GM19328 (cell line): Measurements from ENCODE around the gene EFCAB11.

Experiments used
- ATAC-seq: cut with Tn5 transposase; IDR thresholded peaks from one replicate; pipeline ENCODE4 v1.9.1; 2021; ENCODE audit warnings: mild to moderate bottlenecking, moderate library complexity; ENCODE audit not compliant: unreplicated experiment

Gene EFCAB11

DNA sequence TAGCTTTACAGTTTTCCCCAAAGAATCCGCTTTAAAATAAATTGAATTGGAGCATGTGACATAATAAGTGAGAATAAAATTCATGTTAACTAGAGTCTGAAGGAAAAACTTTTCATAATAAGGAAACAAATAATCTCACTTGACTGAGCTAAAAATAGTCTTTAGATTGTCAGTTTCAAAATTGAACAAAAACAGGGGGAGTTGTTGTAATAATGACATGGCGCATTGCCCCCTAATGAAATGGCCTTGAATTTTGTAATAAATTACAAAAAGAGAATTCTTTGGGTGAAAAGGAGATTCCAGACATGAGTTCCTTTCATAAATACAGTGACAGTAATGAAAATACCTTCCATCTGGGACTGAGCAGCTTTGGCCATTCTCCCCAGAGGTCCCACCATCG is 178.6 kb downstream of the EFCAB11 start:
- no peak for ATAC-seq

DNA sequence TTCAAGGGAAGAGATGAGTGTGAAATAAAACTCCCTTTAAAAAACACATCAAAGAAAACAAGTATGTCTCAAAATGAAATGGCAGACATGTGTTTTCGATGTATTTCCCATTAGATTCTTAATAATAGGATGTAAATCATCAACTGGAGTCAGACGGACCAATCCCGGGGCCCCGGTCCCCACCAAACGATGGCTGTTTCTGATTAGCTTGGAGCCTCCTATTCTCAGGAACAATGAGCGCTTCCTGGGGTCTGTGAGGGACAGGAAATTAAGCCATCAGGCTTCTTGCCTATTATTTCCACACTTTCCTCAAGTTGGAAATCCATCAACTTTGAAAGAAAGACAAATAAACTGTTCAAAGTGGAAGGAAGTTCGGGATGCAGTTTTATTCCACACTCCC is 179.4 kb downstream of the EFCAB11 start:
- ATAC-seq = no peak

DNA sequence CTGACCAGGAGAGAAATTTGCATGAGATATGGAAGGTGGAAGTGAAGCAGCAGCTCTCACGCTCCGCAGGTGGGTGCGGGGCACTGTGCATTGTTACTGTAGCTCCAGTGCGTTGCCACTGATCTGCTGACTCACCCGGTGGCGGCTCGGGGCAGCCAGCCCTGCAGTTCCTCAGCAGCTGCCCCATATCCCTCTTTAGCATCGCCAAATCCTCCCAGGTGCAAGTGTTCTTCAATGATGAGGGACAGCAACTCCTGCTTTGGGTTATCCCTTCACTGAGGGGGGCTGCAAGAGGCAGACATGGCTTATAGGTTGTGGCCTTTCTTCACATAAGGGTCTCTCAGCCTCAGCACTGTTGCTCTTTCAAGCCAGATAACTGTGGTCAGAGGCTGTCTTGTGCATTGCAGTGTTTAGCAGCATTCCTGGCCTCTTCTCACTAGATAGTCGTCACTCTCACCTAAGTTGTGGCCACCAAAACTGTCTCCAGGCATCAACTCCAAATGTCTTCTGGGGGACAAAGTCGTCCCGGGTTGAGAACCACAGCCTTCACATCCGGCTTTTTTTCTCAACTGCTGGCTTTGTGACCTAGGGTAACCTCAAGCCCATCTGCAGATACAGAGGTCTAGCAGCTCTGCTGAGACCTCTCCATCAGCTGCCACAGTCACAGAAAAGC is 180.8 kb downstream of the EFCAB11 start:
- peak; percentile 82 for ATAC-seq

DNA sequence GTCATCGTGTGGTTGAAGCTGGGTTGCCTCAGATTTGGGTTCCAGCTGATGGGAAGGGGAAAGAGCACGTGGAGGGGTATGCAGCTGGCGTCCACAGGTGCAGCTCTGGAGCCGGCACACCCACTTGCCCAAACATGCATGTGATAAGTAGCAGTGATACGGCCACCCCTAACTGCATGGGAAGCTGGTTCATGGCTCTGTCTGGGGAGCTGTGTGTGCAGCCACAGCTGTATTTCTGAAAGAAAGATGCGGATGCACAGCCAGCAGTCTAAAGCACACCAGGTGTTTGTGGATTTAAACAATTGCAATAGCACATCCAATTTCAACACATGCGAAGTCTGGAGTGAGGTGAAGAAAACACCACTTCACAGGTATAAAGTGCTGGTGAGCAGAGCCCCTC is 181.4 kb downstream of the EFCAB11 start:
- peak; percentile 30 for ATAC-seq

DNA sequence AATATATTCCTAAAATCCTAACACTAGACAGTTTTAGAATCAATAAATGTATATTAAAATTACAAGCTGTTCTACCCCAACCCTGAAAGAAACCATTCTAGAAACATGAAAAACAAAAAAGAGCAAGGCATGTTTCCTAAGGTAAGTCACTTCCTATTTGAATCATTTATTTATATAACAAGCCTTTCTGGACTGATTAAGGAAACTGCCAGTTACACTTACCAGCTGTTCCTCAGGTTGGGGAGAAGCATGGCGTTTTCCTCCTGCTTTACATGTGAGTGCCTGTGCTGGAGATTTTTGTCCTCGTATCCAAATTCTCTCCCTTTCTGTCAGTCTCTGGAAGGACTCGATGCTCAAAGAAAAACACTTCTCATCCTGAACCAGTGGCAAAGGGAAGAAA is 183.3 kb downstream of the EFCAB11 start:
- ATAC-seq = no peak

DNA sequence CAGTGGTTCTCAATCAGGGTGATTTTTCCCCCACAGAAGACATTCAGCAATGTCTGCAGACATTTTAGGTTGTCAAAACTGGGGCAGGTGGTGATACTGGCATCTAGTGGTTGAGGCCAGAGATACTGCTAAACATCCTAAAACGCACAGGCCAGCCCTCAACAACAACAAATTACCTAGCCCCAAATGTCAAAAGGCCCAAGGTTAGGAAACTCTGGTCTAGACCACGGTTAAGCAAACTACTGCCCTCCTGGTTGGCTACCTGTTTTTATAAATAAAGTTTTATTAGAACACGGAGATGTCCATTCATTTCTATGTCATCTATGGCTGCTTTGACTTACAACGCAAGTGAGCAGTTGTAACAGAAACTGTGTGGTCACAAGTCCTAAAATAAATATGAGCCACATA is 186.7 kb downstream of the EFCAB11 start:
- ATAC-seq = no peak

DNA sequence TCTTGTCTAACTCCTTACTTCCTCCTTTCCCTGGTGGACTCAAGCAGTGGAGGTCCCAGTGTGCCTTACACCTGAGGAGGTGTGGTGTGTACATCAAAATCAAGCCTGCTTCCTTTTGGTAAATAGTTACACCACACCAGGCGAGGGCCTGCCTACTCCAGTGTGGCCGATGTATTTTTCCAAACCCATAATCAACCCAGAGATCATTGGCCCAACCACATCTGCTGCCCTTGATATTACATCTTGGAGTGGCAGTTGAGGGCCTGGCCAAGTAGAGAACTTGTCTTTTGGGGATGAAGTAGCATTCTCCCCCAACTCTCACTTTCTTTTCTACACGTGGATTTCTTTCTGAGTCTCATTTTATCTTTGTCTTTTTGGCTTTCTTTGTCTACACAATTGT is 187.4 kb downstream of the EFCAB11 start:
- ATAC-seq = no peak

DNA sequence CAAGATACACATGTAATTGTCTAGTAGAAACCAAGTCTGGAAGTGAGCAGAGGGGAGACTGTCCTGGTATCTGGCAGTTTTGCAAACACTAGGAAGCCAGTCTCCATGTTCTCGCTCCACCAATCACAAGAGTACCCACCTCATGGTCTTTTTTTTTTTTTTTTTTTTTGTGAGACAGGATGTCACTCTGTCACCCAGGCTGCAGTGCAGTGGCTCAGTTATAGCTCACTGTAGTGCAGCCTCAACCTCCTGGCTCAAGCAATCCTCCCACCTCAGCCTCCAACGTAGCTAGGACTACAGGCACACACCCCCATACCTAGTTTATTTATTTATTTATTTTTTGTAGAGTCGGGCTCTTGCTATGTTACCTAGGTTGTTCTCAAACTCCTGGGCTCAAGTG is 189.2 kb downstream of the EFCAB11 start:
- no peak for ATAC-seq

DNA sequence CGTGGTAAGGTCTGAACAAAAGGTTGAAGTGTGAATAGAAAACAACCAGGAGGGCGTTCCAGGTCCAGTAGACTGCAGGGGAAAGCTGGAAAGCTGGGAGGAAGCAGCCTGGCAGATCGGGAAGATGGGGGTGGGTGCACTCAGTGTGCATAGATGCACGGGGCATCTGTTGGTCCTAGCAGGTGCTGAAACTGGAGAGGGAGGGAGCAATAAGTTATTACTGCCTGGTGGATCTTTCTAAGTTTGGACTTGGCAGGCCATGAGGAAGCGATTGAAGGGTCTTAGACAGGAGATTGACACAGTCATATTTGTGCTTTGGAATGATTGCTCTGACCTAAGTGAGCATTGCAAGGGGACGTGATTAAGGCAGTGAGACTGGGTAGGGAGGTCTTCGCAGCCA is 194.4 kb downstream of the EFCAB11 start:
- no peak for ATAC-seq

DNA sequence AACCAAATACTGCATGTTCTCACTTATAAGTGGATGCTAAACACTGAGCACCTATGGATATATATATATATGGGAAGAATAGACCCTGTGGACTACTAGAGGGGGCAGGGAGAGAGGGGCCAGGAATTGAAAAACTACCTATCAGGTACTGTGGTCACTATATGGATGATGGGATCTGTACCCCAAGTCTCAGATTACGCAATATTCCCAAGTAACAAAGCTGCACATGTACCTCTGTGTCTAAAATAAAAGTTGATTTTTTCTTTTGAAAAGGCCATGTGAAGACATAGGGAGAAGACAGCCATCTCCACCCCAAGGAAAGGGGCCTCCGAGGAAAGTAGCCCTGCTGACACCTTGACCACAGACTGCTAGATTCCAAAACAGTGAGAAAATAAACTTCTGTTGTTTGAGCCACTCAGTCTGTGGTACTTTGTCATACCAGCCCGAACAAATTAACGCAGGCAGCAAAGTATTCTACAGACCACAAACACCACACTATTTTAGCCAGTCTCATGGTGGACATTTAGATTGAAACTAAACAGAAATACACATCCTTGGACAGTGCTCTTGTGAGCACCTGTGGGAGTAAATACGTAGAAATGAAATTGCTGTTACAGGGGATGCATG is 197.1 kb downstream of the EFCAB11 start:
- no peak for ATAC-seq

DNA sequence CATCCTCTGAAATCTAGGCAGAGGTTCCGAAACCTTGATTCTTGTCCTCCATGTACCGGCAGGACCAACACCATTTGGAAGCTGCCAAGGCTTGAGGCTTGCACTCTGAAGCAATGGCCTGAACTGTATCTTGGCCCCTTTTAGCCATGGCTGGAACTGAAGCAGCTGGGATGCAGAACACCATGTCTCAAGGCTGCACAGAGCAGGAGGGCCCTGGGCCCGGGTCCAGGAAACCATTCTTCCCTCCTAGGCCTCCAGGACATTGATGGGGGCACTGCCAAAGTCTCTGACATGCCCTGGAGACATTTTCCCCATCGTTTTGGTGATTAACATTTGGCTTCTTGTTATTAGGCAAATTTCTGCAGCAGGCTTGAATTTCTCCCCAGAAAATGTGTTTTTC is 198.7 kb downstream of the EFCAB11 start:
- ATAC-seq = no peak

DNA sequence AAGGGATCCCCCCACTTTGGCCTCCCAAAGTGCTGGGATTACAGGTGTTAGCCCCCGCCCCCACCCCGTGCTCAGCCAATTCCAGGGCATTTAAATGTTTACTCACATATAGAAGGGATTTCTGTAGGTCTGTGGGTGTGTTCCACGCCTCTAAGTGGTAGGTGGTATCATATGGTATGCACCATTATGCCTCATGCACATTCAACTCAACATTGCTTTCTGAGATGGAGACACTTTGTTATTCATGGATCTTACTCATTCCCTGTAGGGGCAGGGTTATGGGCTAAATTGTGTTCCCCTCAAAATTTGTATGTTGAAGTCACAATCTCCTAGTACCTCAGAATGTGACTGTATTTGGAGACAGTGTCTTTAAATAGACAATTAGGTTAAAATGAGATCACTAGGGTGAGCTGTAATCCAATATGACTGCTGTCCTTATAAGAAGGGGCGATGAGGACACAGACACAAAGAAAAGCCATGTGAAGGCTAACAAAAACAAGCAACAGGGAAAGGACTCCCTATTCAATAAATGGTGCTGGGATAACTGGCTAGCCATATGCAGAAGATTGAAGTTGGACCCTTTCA is 200.6 kb downstream of the EFCAB11 start:
- no peak for ATAC-seq

DNA sequence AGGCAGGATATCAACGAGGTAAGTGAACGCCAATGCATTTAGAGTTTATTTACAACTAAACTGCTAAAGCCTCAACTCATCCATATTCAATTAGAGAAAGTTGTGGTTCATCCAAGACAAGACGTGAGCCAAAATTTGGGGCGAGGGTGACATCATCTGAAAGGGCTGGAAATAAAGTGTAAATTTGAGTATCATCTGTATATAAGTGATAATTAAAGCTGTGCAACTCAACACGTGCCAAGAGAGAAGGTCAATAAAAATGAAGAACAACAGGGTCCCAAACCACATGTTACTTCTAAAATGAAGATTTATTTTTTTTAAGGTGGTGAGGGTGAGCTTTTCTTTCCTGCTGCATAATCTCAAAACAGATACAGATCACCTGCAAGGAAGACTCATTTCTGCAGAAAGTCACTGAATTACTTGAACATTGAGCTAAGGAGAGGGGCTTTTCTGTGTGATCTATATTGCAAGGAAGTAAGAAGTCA is 203.6 kb downstream of the EFCAB11 start:
- no peak for ATAC-seq

DNA sequence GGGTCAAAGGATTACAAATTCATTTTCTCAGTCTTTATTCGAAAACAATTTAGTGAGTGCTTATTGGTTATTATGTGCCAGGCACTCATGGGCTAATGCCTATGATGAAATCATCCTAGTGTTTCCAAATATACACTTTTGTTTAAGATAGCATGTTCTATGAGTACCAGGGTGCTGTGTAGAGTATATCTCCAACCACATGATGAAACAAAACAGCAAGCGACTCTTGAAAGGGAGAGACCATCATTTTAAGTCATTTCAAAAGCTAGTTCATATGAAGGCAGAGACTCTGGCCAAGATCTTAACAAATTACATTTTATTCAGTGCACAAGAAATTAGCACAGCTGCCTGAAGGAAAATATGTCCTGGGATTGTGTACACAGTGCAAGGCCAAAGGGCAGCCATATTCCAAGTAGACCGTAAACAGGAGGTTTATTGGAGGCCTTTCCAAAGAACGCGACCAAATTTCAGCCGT is 204.2 kb downstream of the EFCAB11 start:
- ATAC-seq = no peak

DNA sequence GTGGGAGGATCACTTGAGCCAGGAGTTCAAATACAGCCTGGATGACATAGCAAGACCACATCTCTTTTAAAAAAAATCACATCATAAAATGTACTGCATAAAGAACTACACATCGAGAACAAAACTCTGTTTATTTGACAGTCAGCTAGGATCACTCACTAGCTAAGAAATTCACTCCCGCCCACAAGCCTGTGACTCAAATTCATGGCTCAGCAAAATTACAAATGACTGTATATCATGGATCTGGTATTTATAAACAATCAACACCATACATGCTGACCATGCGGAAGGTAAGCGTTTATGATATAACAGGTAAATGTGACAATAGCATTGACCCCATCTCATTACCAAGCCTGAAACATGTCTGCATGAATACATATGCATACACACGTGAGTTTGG is 206.5 kb downstream of the EFCAB11 start:
- ATAC-seq = no peak

DNA sequence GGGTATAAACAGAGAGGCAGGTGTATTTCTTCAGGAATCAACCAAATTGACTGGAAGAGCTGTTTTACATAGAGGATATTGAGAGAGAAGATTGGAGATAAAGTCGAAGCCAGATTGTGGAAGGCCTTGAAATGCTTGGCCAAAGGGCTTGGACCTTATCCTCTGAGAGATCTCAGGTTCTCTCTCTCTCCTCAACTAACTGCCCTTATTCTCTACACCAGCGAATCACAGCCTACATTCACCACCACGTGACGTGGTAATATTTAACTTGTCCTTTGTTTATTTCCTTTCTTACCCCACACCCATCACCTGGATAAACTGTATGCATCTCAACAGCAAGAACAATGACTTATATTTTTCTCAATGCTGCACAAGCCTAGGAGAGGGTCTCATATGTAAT is 207.4 kb downstream of the EFCAB11 start:
- no peak for ATAC-seq

DNA sequence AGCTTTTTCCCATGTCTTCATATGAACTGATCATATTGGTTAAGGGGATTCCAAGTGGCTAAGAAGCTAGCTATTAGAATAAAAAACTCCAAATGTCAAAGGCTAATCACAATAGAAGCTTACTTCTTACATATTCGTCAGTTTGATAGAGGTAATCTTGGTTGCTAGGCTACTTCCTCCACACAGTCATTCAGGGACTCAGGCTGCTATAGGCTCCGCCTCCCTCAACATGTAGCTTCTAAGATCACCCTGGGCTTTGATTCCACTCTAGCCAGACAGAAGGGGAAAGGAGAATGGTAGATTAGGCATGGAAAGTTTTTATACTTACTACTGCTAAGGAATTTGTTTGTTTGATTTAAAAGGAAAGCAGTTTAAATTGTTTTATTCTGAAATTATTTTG is 207.9 kb downstream of the EFCAB11 start:
- ATAC-seq = no peak

DNA sequence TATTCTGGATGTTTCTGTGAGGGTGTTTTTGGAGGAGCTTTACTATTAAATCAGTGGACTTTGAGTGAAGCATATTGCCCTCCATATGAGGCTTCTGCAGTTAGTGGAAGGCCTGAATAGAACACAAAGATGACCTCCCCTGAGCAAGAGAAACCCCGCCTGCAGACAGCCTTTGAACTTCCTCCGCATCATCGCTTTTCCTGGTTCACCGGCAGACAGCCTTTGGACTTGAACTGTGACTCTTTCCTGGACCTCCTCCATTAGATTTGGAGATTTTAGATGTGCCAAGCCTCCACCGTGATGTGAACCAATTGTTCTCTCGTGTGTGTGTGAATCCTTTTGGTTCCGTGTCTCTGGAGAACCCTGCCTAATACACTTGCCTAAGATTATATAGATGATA is 208.4 kb downstream of the EFCAB11 start:
- no peak for ATAC-seq
